Astrocyte (in vitro differentiated cells and primary cell): Measurements from ENCODE around the gene NDUFB1. TPM values are rescaled to one million over a fixed set of nuclear protein-coding genes. Genes with fewer than 3 reads are reported as not detected.

Source experiments
- DNase-seq: peaks from one replicate; pipeline ENCODE4 v3.0.0-alpha.2; 2010; ENCODE audit warnings: low read depth
- FAIRE-seq: peaks from 2 replicates; lab custom pipeline; 2011; peaks lifted over from hg19 to GRCh38; lab: Jason Lieb, UNC
- H2AFZ ChIP-seq: 2 replicates; pipeline ENCODE4 v1.6.0; 2012; ENCODE audit warnings: low read depth, low read length, inconsistent platforms
- H3K27ac ChIP-seq: 2 replicates; pipeline ENCODE4 v1.5.1; 2011; ENCODE audit warnings: low read depth, low read length, inconsistent platforms
- H3K27me3 ChIP-seq: 2 replicates; pipeline ENCODE4 v1.6.0; 2011; ENCODE audit warnings: low read length, inconsistent platforms; ENCODE audit not compliant: insufficient read depth
- H3K36me3 ChIP-seq: 2 replicates; pipeline ENCODE4 v1.5.1; 2011; ENCODE audit warnings: low read length, inconsistent platforms; ENCODE audit not compliant: insufficient read depth
- H3K4me1 ChIP-seq: 2 replicates; pipeline ENCODE4 v1.5.1; 2011; ENCODE audit warnings: low read length, inconsistent platforms; ENCODE audit not compliant: insufficient read depth
- H3K4me2 ChIP-seq: 2 replicates; pipeline ENCODE4 v1.6.0; 2012; ENCODE audit warnings: low read length, inconsistent platforms
- H3K4me3 ChIP-seq: 2 replicates; pipeline ENCODE4 v1.5.1; 2011; ENCODE audit warnings: low read depth, mild to moderate bottlenecking, low read length, inconsistent platforms; ENCODE audit not compliant: insufficient read depth
- H3K79me2 ChIP-seq: 2 replicates; pipeline ENCODE4 v1.6.0; 2012; ENCODE audit warnings: mild to moderate bottlenecking, low read length, inconsistent platforms; ENCODE audit not compliant: insufficient read depth
- H3K9ac ChIP-seq: 2 replicates; pipeline ENCODE4 v1.6.0; 2012; ENCODE audit warnings: mild to moderate bottlenecking, low read length, inconsistent platforms
- H3K9me3 ChIP-seq: 2 replicates; pipeline ENCODE4 v1.5.1; 2012; ENCODE audit warnings: low read depth, mild to moderate bottlenecking, low read length, inconsistent platforms; ENCODE audit not compliant: insufficient read depth
- H4K20me1 ChIP-seq: 2 replicates; pipeline ENCODE4 v1.6.0; 2012; ENCODE audit warnings: low read length, inconsistent platforms; ENCODE audit not compliant: insufficient read depth
- H3K27ac Mint-ChIP-seq: one replicate; pipeline ENCODE4 v1.8.0; 2021; ENCODE audit warnings: mild to moderate bottlenecking, mixed read lengths; ENCODE audit not compliant: unreplicated experiment
- H3K27me3 Mint-ChIP-seq: one replicate; pipeline ENCODE4 v1.8.0; 2021; ENCODE audit warnings: low read depth, mixed read lengths; ENCODE audit not compliant: unreplicated experiment
- H3K36me3 Mint-ChIP-seq: one replicate; pipeline ENCODE4 v1.8.0; 2021; ENCODE audit warnings: low read depth, mixed read lengths; ENCODE audit not compliant: unreplicated experiment
- H3K4me1 Mint-ChIP-seq: one replicate; pipeline ENCODE4 v1.8.0; 2021; ENCODE audit warnings: low read depth, mixed read lengths; ENCODE audit not compliant: unreplicated experiment
- H3K4me3 Mint-ChIP-seq: one replicate; pipeline ENCODE4 v1.8.0; 2021; ENCODE audit warnings: mild to moderate bottlenecking, moderate library complexity, mixed read lengths; ENCODE audit not compliant: unreplicated experiment
- H3K9me3 Mint-ChIP-seq: one replicate; pipeline ENCODE4 v1.8.0; 2021; ENCODE audit warnings: mild to moderate bottlenecking, mixed read lengths; ENCODE audit not compliant: unreplicated experiment
- EZH2 ChIP-seq: IDR thresholded peaks from 2 replicates; pipeline ENCODE4 v1.6.1; 2012; ENCODE audit warnings: mild to moderate bottlenecking, low read length, inconsistent platforms; ENCODE audit not compliant: insufficient read depth
- total RNA-seq: library from RNA; stranded (reverse); gene quantifications from 2 replicates; pipeline ENCODE4 v1.2.1, GENCODE V29; 2021
- TF ChIP-seq, protein P1 (sequence below): IDR thresholded peaks from 2 replicates; pipeline ENCODE4 v1.5.1; 2011; ENCODE audit warnings: low read depth, mild to moderate bottlenecking, inconsistent platforms, low read length, moderate library complexity; ENCODE audit not compliant: insufficient read depth

Gene NDUFB1
- total RNA-seq, 1 donor from 2014 or later = 108 TPM

DNA sequence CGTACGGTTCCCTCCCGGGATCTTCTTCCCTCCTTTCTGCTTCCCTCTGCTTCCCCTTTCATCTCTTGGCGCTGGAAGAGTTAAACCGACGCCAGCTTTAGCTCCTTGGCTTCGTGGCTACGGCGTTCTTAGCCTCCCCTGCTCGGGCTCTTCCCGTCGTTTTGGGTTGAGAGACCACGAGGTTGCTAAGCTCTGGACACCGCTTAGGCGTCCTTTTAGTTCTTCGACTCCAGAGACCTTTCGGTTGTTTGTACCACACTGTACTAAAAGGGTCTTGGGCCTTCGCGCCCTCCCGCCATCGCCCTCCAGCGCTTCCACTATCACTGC, 808 bp upstream of the NDUFB1 start:
- FAIRE-seq = no peak
- Histone ChIP-seq H3K36me3 (peaks cover 3% of the 10 kb centered on the region), H3K4me1 (peaks cover 6% of the 10 kb centered on the region)

GRCh38 chr14:92121207-92121669, 268 bp downstream of the NDUFB1 start:
- peak overlapping the region; percentile 94 for H3K27ac ChIP-seq
- no peaks in the 10 kb centered on the region for H3K27me3 ChIP-seq
- Mint-ChIP-seq H3K9me3 (no peaks in the 10 kb centered on the region), H3K4me3 (peak overlapping the region; percentile 96), H3K4me1 (peaks cover 18% of the 10 kb centered on the region), H3K36me3 (peaks cover 3% of the 10 kb centered on the region), H3K27ac (peak overlapping the region; percentile 100), H3K27me3 (no peaks in the 10 kb centered on the region)
- H3K4me1 ChIP-seq = peaks cover 6% of the 10 kb centered on the region
- H3K4me2 ChIP-seq = peak overlapping the region; percentile 95
- FAIRE-seq (no peak), DNase-seq (peak; percentile 33)
- no peaks in the 10 kb centered on the region for H3K9me3 ChIP-seq
- H4K20me1 ChIP-seq = no peaks in the 10 kb centered on the region
- peak overlapping the region; percentile 94 for H3K4me3 ChIP-seq
- peak overlapping the region; percentile 94 for H2AFZ ChIP-seq
- H3K36me3 ChIP-seq = peaks cover 3% of the 10 kb centered on the region
- H3K9ac ChIP-seq = peak overlapping the region; percentile 97
- TF ChIP-seq EZH2 = no peak
- TF ChIP-seq, protein P1, sequence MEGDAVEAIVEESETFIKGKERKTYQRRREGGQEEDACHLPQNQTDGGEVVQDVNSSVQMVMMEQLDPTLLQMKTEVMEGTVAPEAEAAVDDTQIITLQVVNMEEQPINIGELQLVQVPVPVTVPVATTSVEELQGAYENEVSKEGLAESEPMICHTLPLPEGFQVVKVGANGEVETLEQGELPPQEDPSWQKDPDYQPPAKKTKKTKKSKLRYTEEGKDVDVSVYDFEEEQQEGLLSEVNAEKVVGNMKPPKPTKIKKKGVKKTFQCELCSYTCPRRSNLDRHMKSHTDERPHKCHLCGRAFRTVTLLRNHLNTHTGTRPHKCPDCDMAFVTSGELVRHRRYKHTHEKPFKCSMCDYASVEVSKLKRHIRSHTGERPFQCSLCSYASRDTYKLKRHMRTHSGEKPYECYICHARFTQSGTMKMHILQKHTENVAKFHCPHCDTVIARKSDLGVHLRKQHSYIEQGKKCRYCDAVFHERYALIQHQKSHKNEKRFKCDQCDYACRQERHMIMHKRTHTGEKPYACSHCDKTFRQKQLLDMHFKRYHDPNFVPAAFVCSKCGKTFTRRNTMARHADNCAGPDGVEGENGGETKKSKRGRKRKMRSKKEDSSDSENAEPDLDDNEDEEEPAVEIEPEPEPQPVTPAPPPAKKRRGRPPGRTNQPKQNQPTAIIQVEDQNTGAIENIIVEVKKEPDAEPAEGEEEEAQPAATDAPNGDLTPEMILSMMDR = no peak
- H3K79me2 ChIP-seq = peaks cover 46% of the 10 kb centered on the region

More for the DNA sequence above, 808 bp upstream of the NDUFB1 start:
- Mint-ChIP-seq H3K36me3 (peaks cover 3% of the 10 kb centered on the region), H3K4me3 (peak overlapping the region; percentile 96), H3K27ac (peak overlapping the region; percentile 100), H3K4me1 (peaks cover 18% of the 10 kb centered on the region), H3K27me3 (no peaks in the 10 kb centered on the region), H3K9me3 (no peaks in the 10 kb centered on the region)
- Histone ChIP-seq H3K27me3 (no peaks in the 10 kb centered on the region), H3K9ac (peak overlapping the region; percentile 97), H2AFZ (peak overlapping the region; percentile 94), H3K4me2 (peak overlapping the region; percentile 95), H3K79me2 (peaks cover 46% of the 10 kb centered on the region), H3K9me3 (no peaks in the 10 kb centered on the region), H3K27ac (peak overlapping the region; percentile 94), H3K4me3 (peak overlapping the region; percentile 94), H4K20me1 (no peaks in the 10 kb centered on the region)
- peak; percentile 31 for DNase-seq
- TF ChIP-seq, protein P1 = no peak
- TF ChIP-seq EZH2 = no peak

- Mint-ChIP-seq H3K4me1 (no peaks in the 10 kb centered on the region), H3K27me3 (no peaks in the 10 kb centered on the region), H3K36me3 (no peaks in the 10 kb centered on the region), H3K27ac (no peak overlapping the region), H3K9me3 (peaks cover 2% of the 10 kb centered on the region), H3K4me3 (no peak overlapping the region)
- FAIRE-seq (no peak), DNase-seq (no peak)
- H3K4me1 ChIP-seq = peaks cover 7% of the 10 kb centered on the region
- no peak overlapping the region for H3K4me2 ChIP-seq
- no peak overlapping the region for H2AFZ ChIP-seq
- no peaks in the 10 kb centered on the region for H3K9me3 ChIP-seq
- no peak overlapping the region for H3K9ac ChIP-seq
- peaks cover 5% of the 10 kb centered on the region for H4K20me1 ChIP-seq
- no peak overlapping the region for H3K27ac ChIP-seq
- no peaks in the 10 kb centered on the region for H3K36me3 ChIP-seq
- H3K79me2 ChIP-seq = peaks cover 14% of the 10 kb centered on the region
- no peak overlapping the region for H3K4me3 ChIP-seq
- TF ChIP-seq EZH2 = no peak
- TF ChIP-seq, protein P1 = no peak
- no peaks in the 10 kb centered on the region for H3K27me3 ChIP-seq
These were observed 12.0 kb downstream of the NDUFB1 start for GRCh38 chr14:92109490-92109889.
